Liver (tissue), 3 donors: ENCODE measurements around the gene SMIM5.

Experiments used
- ATF3 ChIP-seq: IDR thresholded peaks from 2 replicates; pipeline ENCODE4 v1.6.1; 2016; ENCODE audit warnings: antibody characterized with exemption
- EGR1 ChIP-seq, 2 donors: IDR thresholded peaks; 2 replicates each; pipeline ENCODE4 v1.6.1; 2016 to 2018; ENCODE audit warnings: antibody characterized with exemption in 2 of 2, low read depth in 2 of 2
- FOXA1 ChIP-seq: IDR thresholded peaks from 2 replicates; pipeline ENCODE4 v1.6.1; 2016; ENCODE audit warnings: antibody characterized with exemption
- HNF4G ChIP-seq: IDR thresholded peaks from 2 replicates; pipeline ENCODE4 v1.6.1; 2016; ENCODE audit warnings: antibody characterized with exemption
- JUND ChIP-seq, 2 donors: IDR thresholded peaks; 2 replicates each; pipeline ENCODE4 v1.6.1; 2016; ENCODE audit warnings: antibody characterized with exemption in 2 of 2
- MAX ChIP-seq: IDR thresholded peaks from 2 replicates; pipeline ENCODE4 v1.6.1; 2016; ENCODE audit warnings: antibody characterized with exemption
- RXRA ChIP-seq, 2 donors: IDR thresholded peaks; 2 replicates each; pipeline ENCODE4 v1.6.1; 2017 to 2018; ENCODE audit warnings: antibody characterized with exemption in 2 of 2, mild to moderate bottlenecking in 1 of 2
- SP1 ChIP-seq: IDR thresholded peaks from 2 replicates; pipeline ENCODE4 v1.6.1; 2018; ENCODE audit warnings: antibody characterized with exemption, mild to moderate bottlenecking
- TAF1 ChIP-seq: conservative IDR thresholded peaks from 2 replicates; pipeline ENCODE4 v1.6.1; 2016; ENCODE audit warnings: antibody characterized with exemption, mild to moderate bottlenecking
- YY1 ChIP-seq: IDR thresholded peaks from 2 replicates; pipeline ENCODE4 v1.6.1; 2016; ENCODE audit warnings: antibody characterized with exemption, mild to moderate bottlenecking
- ZBTB33 ChIP-seq: IDR thresholded peaks from 2 replicates; pipeline ENCODE4 v1.6.1; 2016; ENCODE audit warnings: antibody characterized with exemption
- TF ChIP-seq, protein P1 (sequence below): IDR thresholded peaks from 2 replicates; pipeline ENCODE4 v1.6.1; 2016; ENCODE audit warnings: antibody characterized with exemption, mild to moderate bottlenecking
- TF ChIP-seq, protein P2 (sequence below): fragments of 150-350 bp; IDR thresholded peaks from 2 replicates; pipeline ENCODE4 v1.5.1; 2017; ENCODE audit warnings: improper control_type of control experiment, low read depth, low read length; ENCODE audit not compliant: missing input control
- donor health status: healthy.
- donor health status: healthy.

DNA sequence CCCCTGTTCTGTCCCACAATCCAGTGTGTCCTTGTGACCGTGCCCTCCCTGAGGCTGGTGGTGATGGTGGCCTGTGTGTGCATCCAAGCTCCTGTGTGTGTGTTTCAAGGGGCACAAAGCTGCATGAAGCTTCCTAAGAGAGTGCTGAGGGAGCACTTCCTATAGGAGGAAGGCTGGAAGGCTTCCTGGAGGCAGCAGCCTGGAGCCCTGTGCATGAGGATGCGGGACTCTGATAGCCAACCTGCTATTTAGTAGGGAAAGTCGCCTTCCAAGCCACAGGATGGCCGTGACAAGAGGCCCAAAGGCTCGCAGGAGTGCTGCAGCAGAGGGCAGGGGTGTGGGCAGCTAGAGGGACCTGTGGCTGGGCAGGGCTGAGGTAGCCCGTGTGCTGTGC lies 37.3 kb upstream of the SMIM5 start:
- TF ChIP-seq, protein P1, sequence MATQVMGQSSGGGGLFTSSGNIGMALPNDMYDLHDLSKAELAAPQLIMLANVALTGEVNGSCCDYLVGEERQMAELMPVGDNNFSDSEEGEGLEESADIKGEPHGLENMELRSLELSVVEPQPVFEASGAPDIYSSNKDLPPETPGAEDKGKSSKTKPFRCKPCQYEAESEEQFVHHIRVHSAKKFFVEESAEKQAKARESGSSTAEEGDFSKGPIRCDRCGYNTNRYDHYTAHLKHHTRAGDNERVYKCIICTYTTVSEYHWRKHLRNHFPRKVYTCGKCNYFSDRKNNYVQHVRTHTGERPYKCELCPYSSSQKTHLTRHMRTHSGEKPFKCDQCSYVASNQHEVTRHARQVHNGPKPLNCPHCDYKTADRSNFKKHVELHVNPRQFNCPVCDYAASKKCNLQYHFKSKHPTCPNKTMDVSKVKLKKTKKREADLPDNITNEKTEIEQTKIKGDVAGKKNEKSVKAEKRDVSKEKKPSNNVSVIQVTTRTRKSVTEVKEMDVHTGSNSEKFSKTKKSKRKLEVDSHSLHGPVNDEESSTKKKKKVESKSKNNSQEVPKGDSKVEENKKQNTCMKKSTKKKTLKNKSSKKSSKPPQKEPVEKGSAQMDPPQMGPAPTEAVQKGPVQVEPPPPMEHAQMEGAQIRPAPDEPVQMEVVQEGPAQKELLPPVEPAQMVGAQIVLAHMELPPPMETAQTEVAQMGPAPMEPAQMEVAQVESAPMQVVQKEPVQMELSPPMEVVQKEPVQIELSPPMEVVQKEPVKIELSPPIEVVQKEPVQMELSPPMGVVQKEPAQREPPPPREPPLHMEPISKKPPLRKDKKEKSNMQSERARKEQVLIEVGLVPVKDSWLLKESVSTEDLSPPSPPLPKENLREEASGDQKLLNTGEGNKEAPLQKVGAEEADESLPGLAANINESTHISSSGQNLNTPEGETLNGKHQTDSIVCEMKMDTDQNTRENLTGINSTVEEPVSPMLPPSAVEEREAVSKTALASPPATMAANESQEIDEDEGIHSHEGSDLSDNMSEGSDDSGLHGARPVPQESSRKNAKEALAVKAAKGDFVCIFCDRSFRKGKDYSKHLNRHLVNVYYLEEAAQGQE: no peak
- TF ChIP-seq, protein P2, sequence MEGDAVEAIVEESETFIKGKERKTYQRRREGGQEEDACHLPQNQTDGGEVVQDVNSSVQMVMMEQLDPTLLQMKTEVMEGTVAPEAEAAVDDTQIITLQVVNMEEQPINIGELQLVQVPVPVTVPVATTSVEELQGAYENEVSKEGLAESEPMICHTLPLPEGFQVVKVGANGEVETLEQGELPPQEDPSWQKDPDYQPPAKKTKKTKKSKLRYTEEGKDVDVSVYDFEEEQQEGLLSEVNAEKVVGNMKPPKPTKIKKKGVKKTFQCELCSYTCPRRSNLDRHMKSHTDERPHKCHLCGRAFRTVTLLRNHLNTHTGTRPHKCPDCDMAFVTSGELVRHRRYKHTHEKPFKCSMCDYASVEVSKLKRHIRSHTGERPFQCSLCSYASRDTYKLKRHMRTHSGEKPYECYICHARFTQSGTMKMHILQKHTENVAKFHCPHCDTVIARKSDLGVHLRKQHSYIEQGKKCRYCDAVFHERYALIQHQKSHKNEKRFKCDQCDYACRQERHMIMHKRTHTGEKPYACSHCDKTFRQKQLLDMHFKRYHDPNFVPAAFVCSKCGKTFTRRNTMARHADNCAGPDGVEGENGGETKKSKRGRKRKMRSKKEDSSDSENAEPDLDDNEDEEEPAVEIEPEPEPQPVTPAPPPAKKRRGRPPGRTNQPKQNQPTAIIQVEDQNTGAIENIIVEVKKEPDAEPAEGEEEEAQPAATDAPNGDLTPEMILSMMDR: no peak
- no peak for TF ChIP-seq ATF3
- no peak for TF ChIP-seq RXRA (IDR thresholded peaks at IDR 0.05)
- no peak for TF ChIP-seq TAF1
- no peak for TF ChIP-seq ZBTB33
- TF ChIP-seq EGR1 (IDR thresholded peaks at IDR 0.05; ENCODE audit: low read depth in 2 of 2): no peak
- no peak for TF ChIP-seq JUND (IDR thresholded peaks at IDR 0.05)
- TF ChIP-seq YY1: no peak
- no peak for TF ChIP-seq SP1
- TF ChIP-seq MAX: no peak
- no peak for TF ChIP-seq HNF4G
- no peak for TF ChIP-seq FOXA1
